Measurements from ENCODE around the gene PER1. TPM values are rescaled to one million over a fixed set of nuclear protein-coding genes. Genes with fewer than 3 reads are reported as not detected.

Gene PER1
- total and polyA plus RNA-seq, 10 of the 15 experiments (the other 5 are each of a cell fraction or from before 2014, with no cell fraction given): 0.02 to 25.1 (median 5.4) TPM

GRCh38 chr17:8148560-8148959 is 3.6 kb downstream of the PER1 start:
- SMC1A ChIA-PET (ENCODE audit: uncharacterized antibody, unreplicated experiment): no interaction called here
- in situ Hi-C loops (cut with MboI): no loop called here
- POLR2A ChIA-PET: interaction anchor here (1.5 to 3.8 kb wide), 2 partner anchors 9 to 13 kb away, joined by 4 to 29 read pairs; no protein-coding TSS in a partner anchor
- RAD21 ChIA-PET (ENCODE audit: unreplicated experiment): no interaction called here
- H3K27me3 ChIP-seq (replicated peaks in 1 of 2; ENCODE audit: control insufficient read depth in 2 of 2, insufficient read depth in 2 of 2, low read length in 1 of 2): no peaks in the 10 kb centered on the region
- no TSS peak for BruUV-seq (replicated peaks)
- peaks cover 19% of the 10 kb centered on the region for H3K79me2 ChIP-seq (ENCODE audit: control insufficient read depth, insufficient read depth, low read length)
- CTCF ChIA-PET: interaction anchor here (0.9 kb wide), 1 partner anchor 99 kb away, joined by 3 read pairs; the partner anchor contains the start of gene CTC1
- H3K36me3 ChIP-seq (ENCODE audit: control insufficient read depth in 2 of 2, insufficient read depth in 2 of 2, low read length in 1 of 2): peaks cover 9 to 26% of the 10 kb centered on the region in 2 experiments
- 91% methylated on average over 13 of the region's 13 CpGs for WGBS (ENCODE audit: insufficient coverage, insufficient replicate concordance, low lambda C conversion rate, missing lambda C conversion rate)
- no peak overlapping the region for H2AFZ ChIP-seq (ENCODE audit: control insufficient read depth, low read depth, low read length)
- no peaks in the 10 kb centered on the region; the same call in 1 of the 2 replicates for H4K20me1 ChIP-seq (ENCODE audit: control insufficient read depth, insufficient read depth)
- FAIRE-seq (no peak), DNase-seq (ENCODE audit: low read depth, low spot score) (no peak), ATAC-seq (no peak)
- TF ChIP-seq CREM (IDR thresholded peaks at IDR 0.05; ENCODE audit: low read depth) (no peak), BCLAF1 (IDR thresholded peaks at IDR 0.05) (no peak), KDM1A (IDR thresholded peaks at IDR 0.05; ENCODE audit: borderline replicate concordance) (no peak), KLF5 (IDR thresholded peaks at IDR 0.05; ENCODE audit: partially characterized antibody) (no peak), POLR2AphosphoS5 (IDR thresholded peaks at IDR 0.05; ENCODE audit: low read length) (no peak), SP1 (IDR thresholded peaks at IDR 0.05; ENCODE audit: low read depth, low read length) (no peak), HCFC1 (IDR thresholded peaks at IDR 0.05; ENCODE audit: low read length) (no peak), SPI1 (IDR thresholded peaks at IDR 0.05; ENCODE audit: borderline replicate concordance, insufficient read depth, low read depth, low read length) (no peak), ZNF24 (IDR thresholded peaks at IDR 0.05) (no peak)
- no peak overlapping the region for H3K4me2 ChIP-seq (ENCODE audit: control insufficient read depth, insufficient read depth)
- intact Hi-C loops (cut with micrococcal nuclease; ENCODE audit: unreplicated experiment): no loop called here
- H3K9ac ChIP-seq (ENCODE audit: control insufficient read depth, insufficient read depth, low read length): no peak overlapping the region
- H3K9me3 ChIP-seq (replicated peaks; ENCODE audit: control insufficient read depth, insufficient read depth, low read length): no peaks in the 10 kb centered on the region
- no peak overlapping the region for H3K27ac ChIP-seq (ENCODE audit: control insufficient read depth, insufficient read depth)
- no peak overlapping the region for H3K4me3 ChIP-seq
- peaks cover 15% of the 10 kb centered on the region for H3K4me1 ChIP-seq (ENCODE audit: control insufficient read depth, insufficient read depth, low read length)
